H1 (cell line): ENCODE data around the gene NAA40. TPM values are rescaled to one million over a fixed set of nuclear protein-coding genes. Genes with fewer than 3 reads are reported as not detected.

Source experiments
- ASH2L ChIP-seq: fragments of 200-600, 300-600 bp; sonication (generic); IDR thresholded peaks from one replicate; pipeline ENCODE4 v1.7.1; 2017; ENCODE audit warnings: low read length
- MAX ChIP-seq: IDR thresholded peaks from 2 replicates; pipeline ENCODE4 v1.6.1; 2012; ENCODE audit warnings: inconsistent platforms
- SP1 ChIP-seq: IDR thresholded peaks from 2 replicates; pipeline ENCODE4 v1.6.1; 2011; ENCODE audit warnings: low read depth, low read length
- TAF1 ChIP-seq: IDR thresholded peaks from 2 replicates; pipeline ENCODE4 v1.6.1; 2011; ENCODE audit warnings: mild to moderate bottlenecking, low read depth, low read length
- TBP ChIP-seq: IDR thresholded peaks from 2 replicates; pipeline ENCODE4 v1.6.1; 2011; ENCODE audit warnings: low read depth, low read length, improper control_type of control experiment
- USF2 ChIP-seq: IDR thresholded peaks from 2 replicates; pipeline ENCODE4 v1.6.1; 2011; ENCODE audit warnings: low read length, improper control_type of control experiment
- polyA plus RNA-seq, 7 experiments: library from polyadenylated mRNA; depleted of rRNA in 3 of 7; stranded (reverse) in 5 of 7; unstranded in 2 of 7; fragments of >200 nt in 5 of 7; fragments of 200-250 nt in 2 of 7; gene quantifications; 1 replicate in 5 of 7; 2 replicates in 1 of 7; 4 replicates in 1 of 7; pipeline versions ENCODE4 v1.2.1 to v1.2.3, GENCODE V29; 2011 to 2013; ENCODE audit warnings: missing spikeins in 2 of 7, mixed read lengths in 2 of 7
- total RNA-seq: library from RNA; stranded (reverse); fragmentation: NEBNext Ultra II Directional; extraction: Animal tissue kit (Norgen Biotek cat#: 25700); gene quantifications from 2 replicates; pipeline ENCODE4 v1.2.1, GENCODE V29; 2021

Gene NAA40
- total and polyA plus RNA-seq, 2 of the 8 experiments (the other 6 are each of a cell fraction or from before 2014, with no cell fraction given), result 20.0 to 31.1 TPM

GRCh38 chr11:63919267-63920125 is 19.3 kb upstream of the NAA40 start (continued):
- TF ChIP-seq USF2 (peak; percentile 72), TAF1 (peak; percentile 53; the same call in 1 of the 2 replicates), ASH2L (peak; percentile 5), MAX (peak; percentile 98), SP1 (peak; percentile 67; the same call in 1 of the 2 replicates), TBP (peak; percentile 58; the same call in 1 of the 2 replicates)
